PFSK-1 (cell line): ENCODE results near the gene MTHFD2L.

ENCODE experiments used
- POLR2AphosphoS5 ChIP-seq: IDR thresholded peaks from 2 replicates; pipeline ENCODE4 v1.6.1; 2012; ENCODE audit warnings: low read depth, mild to moderate bottlenecking, control low read depth, low read length, moderate library complexity
- REST ChIP-seq, 2 experiments: IDR thresholded peaks; 2 replicates each; pipeline versions ENCODE4 v1.6.1 to v1.8.0; 2011 to 2012; ENCODE audit warnings: low read depth in 2 of 2, low read length in 2 of 2, control low read depth in 1 of 2, inconsistent platforms in 1 of 2, mild to moderate bottlenecking in 1 of 2, moderate library complexity in 1 of 2; ENCODE audit not compliant: insufficient read depth in 1 of 2
- TAF1 ChIP-seq: IDR thresholded peaks from 2 replicates; pipeline ENCODE4 v1.6.1; 2012; ENCODE audit warnings: low read length, control low read depth, borderline replicate concordance; ENCODE audit not compliant: insufficient read depth

DNA sequence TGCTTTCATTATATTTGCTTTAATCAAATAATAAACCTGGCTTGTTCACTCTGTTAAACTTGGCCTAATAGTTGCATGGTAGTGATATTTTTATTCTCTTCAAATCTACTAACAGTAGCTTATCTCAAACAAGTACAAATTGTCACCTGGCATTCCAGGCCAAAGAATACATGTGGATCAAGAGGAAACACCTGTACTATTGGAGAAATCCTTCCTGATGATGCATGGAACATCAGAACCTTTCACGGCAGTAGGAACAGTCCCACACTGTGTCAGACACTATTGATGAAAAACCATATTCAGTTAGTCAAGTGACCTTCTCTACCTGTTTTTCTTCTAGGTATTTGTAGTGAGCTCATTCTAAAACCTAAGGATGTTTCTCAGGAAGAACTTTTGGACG is 17.0 kb downstream of the MTHFD2L start:
- no peak for TF ChIP-seq POLR2AphosphoS5
- TF ChIP-seq REST (IDR thresholded peaks at IDR 0.05; ENCODE audit: insufficient read depth in 1 of 2, low read depth in 2 of 2, low read length in 2 of 2) = no peak
- no peak for TF ChIP-seq TAF1
